SK-N-SH (cell line): ENCODE results near the gene RAB15. TPM values are rescaled to one million over a fixed set of nuclear protein-coding genes. Genes with fewer than 3 reads are reported as not detected.
A peak's percentile ranks its signal among the peaks of the same experiment; 100 is the strongest.

Experiments used
- CTCF ChIA-PET: fragments of 300-600, 350-600 bp; formaldehyde crosslinking; extraction: SDS; loops from one replicate; lab custom pipeline; 2021; lab: Yijun Ruan, JAX
- POLR2A ChIA-PET: fragments of 350-600 bp; sonication (Branson Sonifier 250); formaldehyde crosslinking; extraction: SDS; loops from one replicate; lab custom pipeline; 2020; ENCODE audit warnings: antibody characterized with exemption, inconsistent platforms; lab: Yijun Ruan, JAX
- DNase-seq: peaks from one replicate; pipeline ENCODE4 v3.0.0; 2012
- H2AFZ ChIP-seq: fragments of 200-600 bp; sonication (generic); 2 replicates; pipeline ENCODE4 v1.8.1; 2016; ENCODE audit warnings: antibody characterized with exemption, mild to moderate bottlenecking, low read depth
- H3F3A ChIP-seq: fragments of 200-600 bp; sonication (generic); replicated peaks from 2 replicates; pipeline ENCODE3; 2016; ENCODE audit warnings: antibody characterized with exemption, mild to moderate bottlenecking; ENCODE audit not compliant: insufficient read depth
- H3K27ac ChIP-seq, 2 experiments: fragments of 200-500 bp in 1 of 2; fragments of 200-600 bp in 1 of 2; sonication (Bioruptor generic) in 1 of 2; sonication (generic), shearing (Covaris generic) in 1 of 2; 2 replicates each; pipeline versions ENCODE4 v1.5.1 to v1.6.1; 2014 to 2016; ENCODE audit warnings: low read depth in 2 of 2, inconsistent platforms in 1 of 2, low read length in 1 of 2, mild to moderate bottlenecking in 1 of 2, mixed read lengths in 1 of 2
- H3K27me3 ChIP-seq: fragments of 200-600 bp; sonication (generic), shearing (Covaris generic); 2 replicates; pipeline ENCODE4 v1.6.1; 2016; ENCODE audit warnings: mixed run types; ENCODE audit not compliant: insufficient read depth
- H3K36me3 ChIP-seq, 2 experiments: fragments of 200-500 bp in 1 of 2; fragments of 200-600 bp in 1 of 2; sonication (Bioruptor generic) in 1 of 2; sonication (generic) in 1 of 2; replicated peaks in 1 of 2; 2 replicates each; pipeline versions ENCODE3 to v1.5.1; 2014 to 2016; ENCODE audit warnings: low read length in 1 of 2, mild to moderate bottlenecking in 1 of 2; ENCODE audit not compliant: insufficient read depth in 2 of 2, control insufficient read depth in 1 of 2
- H3K4me1 ChIP-seq, 2 experiments: fragments of 200-500 bp in 1 of 2; fragments of 200-600 bp in 1 of 2; sonication (Bioruptor generic) in 1 of 2; sonication (generic), shearing (Covaris generic) in 1 of 2; 2 replicates each; pipeline versions ENCODE4 v1.5.1 to v1.6.1; 2014 to 2016; ENCODE audit warnings: low read depth in 1 of 2, low read length in 1 of 2, mixed run types in 1 of 2; ENCODE audit not compliant: insufficient read depth in 2 of 2, control insufficient read depth in 1 of 2
- H3K4me2 ChIP-seq: fragments of 200-600 bp; sonication (generic), shearing (Covaris generic); 2 replicates; pipeline ENCODE4 v1.6.1; 2017; ENCODE audit warnings: mixed run types
- H3K4me3 ChIP-seq, 2 experiments: fragments of 200-500 bp in 1 of 2; fragments of 200-600 bp in 1 of 2; sonication (Bioruptor generic) in 1 of 2; sonication (generic), shearing (Covaris generic) in 1 of 2; 2 replicates each; pipeline versions ENCODE4 v1.5.1 to v1.8.1; 2014 to 2016; ENCODE audit warnings: low read depth in 2 of 2, inconsistent platforms in 1 of 2, low read length in 1 of 2, mild to moderate bottlenecking in 1 of 2, mixed read lengths in 1 of 2, moderate library complexity in 1 of 2
- H3K79me2 ChIP-seq: fragments of 200-600 bp; sonication (generic); 2 replicates; pipeline ENCODE4 v1.8.1; 2017; ENCODE audit warnings: mild to moderate bottlenecking; ENCODE audit not compliant: insufficient read depth
- H3K9ac ChIP-seq: fragments of 200-600 bp; sonication (generic); 2 replicates; pipeline ENCODE4 v1.6.1; 2017; ENCODE audit warnings: mixed run types
- H3K9me2 ChIP-seq: fragments of 200-600 bp; sonication (generic); 2 replicates; pipeline ENCODE4 v1.6.1; 2017; ENCODE audit warnings: mixed run types
- H3K9me3 ChIP-seq: fragments of 200-600 bp; sonication (generic); 2 replicates; pipeline ENCODE4 v1.6.1; 2017; ENCODE audit warnings: mixed run types, mild to moderate bottlenecking, moderate library complexity
- H4K20me1 ChIP-seq: fragments of 200-600 bp; sonication (generic); 2 replicates; pipeline ENCODE4 v1.6.1; 2017; ENCODE audit warnings: mild to moderate bottlenecking, mixed run types; ENCODE audit not compliant: insufficient read depth
- CHD2 ChIP-seq: fragments of 150-350 bp; IDR thresholded peaks from 2 replicates; pipeline ENCODE4 v1.6.1; 2018; ENCODE audit warnings: low read length; ENCODE audit not compliant: partially characterized antibody
- CTCF ChIP-seq: fragments of 200-600 bp; sonication (generic); IDR thresholded peaks from 2 replicates; pipeline ENCODE4 v1.6.1; 2017; ENCODE audit warnings: antibody characterized with exemption, mild to moderate bottlenecking, moderate library complexity
- ELF1 ChIP-seq: IDR thresholded peaks from 2 replicates; pipeline ENCODE4 v1.4.0; 2012
- GATA2 ChIP-seq: sonication (generic); formaldehyde crosslinking; IDR thresholded peaks from 2 replicates; pipeline ENCODE4 v1.5.0; 2020; ENCODE audit warnings: mild to moderate bottlenecking, missing genetic modification reagents
- MAX ChIP-seq: IDR thresholded peaks from 2 replicates; pipeline ENCODE4 v1.4.0; 2012; ENCODE audit warnings: low read depth
- NRF1 ChIP-seq: IDR thresholded peaks from 2 replicates; pipeline ENCODE4 v1.6.1; 2012; ENCODE audit warnings: low read depth, mild to moderate bottlenecking, low read length
- POLR2AphosphoS5 ChIP-seq: IDR thresholded peaks from 2 replicates; pipeline ENCODE4 v1.6.1; 2012; ENCODE audit warnings: low read depth, low read length
- SMC3 ChIP-seq: IDR thresholded peaks from 2 replicates; pipeline ENCODE4 v1.6.1; 2012; ENCODE audit warnings: low read depth, low read length, improper control_type of control experiment
- TCF12 ChIP-seq: IDR thresholded peaks from 2 replicates; pipeline ENCODE4 v1.4.0; 2012
- YY1 ChIP-seq: IDR thresholded peaks from 2 replicates; pipeline ENCODE4 v1.4.0; 2012; ENCODE audit warnings: low read depth, mild to moderate bottlenecking
- ZBTB33 ChIP-seq: IDR thresholded peaks from 2 replicates; pipeline ENCODE4 v1.4.0; 2012; ENCODE audit warnings: low read depth, borderline replicate concordance
- WGBS: methylation state at CpG from one replicate; pipeline ENCODE4 v1.1.6; 2017; ENCODE audit warnings: low lambda C conversion rate; 5-methylcytosine and 5-hydroxymethylcytosine counted together
- polyA plus RNA-seq, 3 experiments: library from polyadenylated mRNA; depleted of rRNA; stranded (reverse); fragments of >200 nt; gene quantifications; 2 replicates each; pipeline ENCODE4 v1.2.3, GENCODE V29; 2012

Gene RAB15
- polyA plus RNA-seq, 1 of the 3 experiments (the other 2 are of a cell fraction): 14.2 TPM

GRCh38 chr14:64970776-64971477 is 1.2 kb downstream of the RAB15 start:
- POLR2A ChIA-PET: no interaction called here

GRCh38 chr14:64970041-64970440 is 2.1 kb downstream of the RAB15 start:
- no peaks in the 10 kb centered on the region for H3K9me3 ChIP-seq
- no peaks in the 10 kb centered on the region for H3K79me2 ChIP-seq
- DNase-seq: no peak
- WGBS: 98% methylated on average over 3 of the region's 3 CpGs
- peaks cover 0 to 3% of the 10 kb centered on the region in 2 experiments for H3K36me3 ChIP-seq
- no peak overlapping the region for H3K9ac ChIP-seq
- H3K4me2 ChIP-seq: no peak overlapping the region
- no peak for TF ChIP-seq GATA2 (CRISPR knock-in tag)
- no peak for TF ChIP-seq POLR2AphosphoS5
- no peak for TF ChIP-seq CTCF
- POLR2A ChIA-PET: no interaction called here
- H3K27ac ChIP-seq: no peak overlapping the region
- H3F3A ChIP-seq: no peaks in the 10 kb centered on the region
- CTCF ChIA-PET: interaction anchor here (0.6 to 1.7 kb wide), 6 partner anchors 9 to 59 kb away, joined by 3 to 10 read pairs (median 4); partner anchors contain the start of gene FNTB
- H3K4me1 ChIP-seq: peaks cover 10 to 19% of the 10 kb centered on the region in 2 experiments; a peak in 3 of 4 replicates
- no peaks in the 10 kb centered on the region for H3K9me2 ChIP-seq
- H3K27me3 ChIP-seq: no peaks in the 10 kb centered on the region
- H3K4me3 ChIP-seq: no peak overlapping the region
- no peak overlapping the region for H2AFZ ChIP-seq
- H4K20me1 ChIP-seq: no peaks in the 10 kb centered on the region

More at GRCh38 chr14:64970776-64971477, 1.2 kb downstream of the RAB15 start:
- no peaks in the 10 kb centered on the region for H3K27me3 ChIP-seq
- CTCF ChIA-PET: interaction anchor here (0.7 to 1.7 kb wide), 8 partner anchors 10 to 79 kb away, joined by 3 to 10 read pairs (median 4); partner anchors contain the start of gene FNTB
- H4K20me1 ChIP-seq: no peaks in the 10 kb centered on the region
- TF ChIP-seq CHD2: no peak
- TF ChIP-seq ELF1: no peak
- TF ChIP-seq YY1: no peak
- TF ChIP-seq NRF1: no peak
- no peak for TF ChIP-seq SMC3
- no peak for TF ChIP-seq ZBTB33
- no peak for TF ChIP-seq MAX
- peak; percentile 30; the same call in 1 of the 2 replicates for TF ChIP-seq TCF12
- no peak overlapping the region for H3K27ac ChIP-seq
- peaks cover 10 to 19% of the 10 kb centered on the region in 2 experiments; a peak in 3 of 4 replicates for H3K4me1 ChIP-seq
- H3K9ac ChIP-seq: 0 out of 2 replicates have a peak overlapping the region, but pooled peaks have one; percentile 60
- no peak for DNase-seq
- no peaks in the 10 kb centered on the region for H3K79me2 ChIP-seq
- H3K9me2 ChIP-seq: no peaks in the 10 kb centered on the region
- H2AFZ ChIP-seq: no peak overlapping the region; the same call in 1 of the 2 replicates
- no peaks in the 10 kb centered on the region for H3K9me3 ChIP-seq
- 68% methylated on average over 5 of the region's 8 CpGs for WGBS
- no peaks in the 10 kb centered on the region for H3F3A ChIP-seq
- peak overlapping the region; percentile 59 to 69 for H3K4me3 ChIP-seq
- H3K4me2 ChIP-seq: peak overlapping the region; percentile 96
- H3K36me3 ChIP-seq: peaks cover 0 to 3% of the 10 kb centered on the region in 2 experiments
